ENCODE results near the gene TBC1D22B.
A peak's percentile ranks its signal among the peaks of the same experiment; 100 is the strongest.

The TBC1D22B gene

GRCh38 chr6:37311741-37312473 lies 54.3 kb downstream of the TBC1D22B start:
- Histone ChIP-seq H3K4me3 (ENCODE audit: low read length) (no peak overlapping the region), H3K36me3 (ENCODE audit: control insufficient read depth, insufficient read depth, low read length) (peaks cover 3% of the 10 kb centered on the region), H3K27ac (ENCODE audit: low read length) (no peak overlapping the region), H3K4me1 (ENCODE audit: control insufficient read depth, insufficient read depth, low read length) (no peaks in the 10 kb centered on the region), H3K9me3 (ENCODE audit: control insufficient read depth, insufficient read depth, low read length) (no peaks in the 10 kb centered on the region), H3K27me3 (ENCODE audit: control insufficient read depth, insufficient read depth, low read length) (no peaks in the 10 kb centered on the region)
- no peak for DNase-seq (ENCODE audit: low read depth, low spot score)
- no CpG with 5 or more reads among the region's 2 CpGs for WGBS (ENCODE audit: insufficient coverage, insufficient read length)

- H3K27ac ChIP-seq (ENCODE audit: low read length) = no peak overlapping the region
- no peaks in the 10 kb centered on the region for H3K27me3 ChIP-seq (ENCODE audit: control insufficient read depth, insufficient read depth, low read length)
- H3K4me1 ChIP-seq (ENCODE audit: control insufficient read depth, insufficient read depth, low read length) = no peaks in the 10 kb centered on the region
- no CpG with 5 or more reads among the region's 13 CpGs for WGBS (ENCODE audit: insufficient coverage, insufficient read length)
- H3K36me3 ChIP-seq (ENCODE audit: control insufficient read depth, insufficient read depth, low read length) = peaks cover 6% of the 10 kb centered on the region
- H3K9me3 ChIP-seq (ENCODE audit: control insufficient read depth, insufficient read depth, low read length) = no peaks in the 10 kb centered on the region
- DNase-seq (ENCODE audit: low read depth, low spot score) = no peak
- no peak overlapping the region for H3K4me3 ChIP-seq (ENCODE audit: low read length)
These were observed 56.3 kb downstream of the TBC1D22B start for GRCh38 chr6:37313723-37314486.

GRCh38 chr6:37314487-37315156 lies 57.0 kb downstream of the TBC1D22B start:
- no peak overlapping the region for H3K4me3 ChIP-seq (ENCODE audit: low read length)
- peaks cover 6% of the 10 kb centered on the region for H3K36me3 ChIP-seq (ENCODE audit: control insufficient read depth, insufficient read depth, low read length)
- WGBS (ENCODE audit: insufficient coverage, insufficient read length) = no CpG with 5 or more reads among the region's 6 CpGs
- H3K9me3 ChIP-seq (ENCODE audit: control insufficient read depth, insufficient read depth, low read length) = no peaks in the 10 kb centered on the region
- no peak overlapping the region for H3K27ac ChIP-seq (ENCODE audit: low read length)
- no peaks in the 10 kb centered on the region for H3K4me1 ChIP-seq (ENCODE audit: control insufficient read depth, insufficient read depth, low read length)
- H3K27me3 ChIP-seq (ENCODE audit: control insufficient read depth, insufficient read depth, low read length) = no peaks in the 10 kb centered on the region
- DNase-seq (ENCODE audit: low read depth, low spot score) = peak; percentile 20

- no peaks in the 10 kb centered on the region for H3K4me1 ChIP-seq (ENCODE audit: control insufficient read depth, insufficient read depth, low read length)
- no peaks in the 10 kb centered on the region for H3K27me3 ChIP-seq (ENCODE audit: control insufficient read depth, insufficient read depth, low read length)
- no peaks in the 10 kb centered on the region for H3K9me3 ChIP-seq (ENCODE audit: control insufficient read depth, insufficient read depth, low read length)
- no peak overlapping the region for H3K27ac ChIP-seq (ENCODE audit: low read length)
- H3K4me3 ChIP-seq (ENCODE audit: low read length) = no peak overlapping the region
- peaks cover 6% of the 10 kb centered on the region for H3K36me3 ChIP-seq (ENCODE audit: control insufficient read depth, insufficient read depth, low read length)
- no CpG with 5 or more reads among the region's 7 CpGs for WGBS (ENCODE audit: insufficient coverage, insufficient read length)
- DNase-seq (ENCODE audit: low read depth, low spot score) = no peak
These were observed 57.6 kb downstream of the TBC1D22B start for GRCh38 chr6:37315157-37315515.

GRCh38 chr6:37316071-37316470 lies 58.5 kb downstream of the TBC1D22B start:
- no peaks in the 10 kb centered on the region for H3K27me3 ChIP-seq (ENCODE audit: control insufficient read depth, insufficient read depth, low read length)
- no CpG with 5 or more reads among the region's 7 CpGs for WGBS (ENCODE audit: insufficient coverage, insufficient read length)
- peaks cover 6% of the 10 kb centered on the region for H3K36me3 ChIP-seq (ENCODE audit: control insufficient read depth, insufficient read depth, low read length)
- no peak for DNase-seq (ENCODE audit: low read depth, low spot score)
- no peak overlapping the region for H3K27ac ChIP-seq (ENCODE audit: low read length)
- H3K4me3 ChIP-seq (ENCODE audit: low read length) = no peak overlapping the region
- H3K4me1 ChIP-seq (ENCODE audit: control insufficient read depth, insufficient read depth, low read length) = no peaks in the 10 kb centered on the region
- H3K9me3 ChIP-seq (ENCODE audit: control insufficient read depth, insufficient read depth, low read length) = no peaks in the 10 kb centered on the region

- DNase-seq (ENCODE audit: low read depth, low spot score) = no peak
- Histone ChIP-seq H3K36me3 (ENCODE audit: control insufficient read depth, insufficient read depth, low read length) (peaks cover 6% of the 10 kb centered on the region), H3K27ac (ENCODE audit: low read length) (no peak overlapping the region), H3K9me3 (ENCODE audit: control insufficient read depth, insufficient read depth, low read length) (no peaks in the 10 kb centered on the region), H3K27me3 (ENCODE audit: control insufficient read depth, insufficient read depth, low read length) (no peaks in the 10 kb centered on the region), H3K4me1 (ENCODE audit: control insufficient read depth, insufficient read depth, low read length) (no peaks in the 10 kb centered on the region), H3K4me3 (ENCODE audit: low read length) (no peak overlapping the region)
- WGBS (ENCODE audit: insufficient coverage, insufficient read length) = 100% methylated on average over 1 of the region's 5 CpGs
These were observed 59.9 kb downstream of the TBC1D22B start for GRCh38 chr6:37317312-37318038.

GRCh38 chr6:37319156-37319555 lies 61.6 kb downstream of the TBC1D22B start:
- Histone ChIP-seq H3K27ac (ENCODE audit: low read length) (no peak overlapping the region), H3K36me3 (ENCODE audit: control insufficient read depth, insufficient read depth, low read length) (0 out of 2 replicates have a peak, but pooled peaks cover 2% of the 10 kb centered on the region), H3K4me3 (ENCODE audit: low read length) (no peak overlapping the region), H3K9me3 (ENCODE audit: control insufficient read depth, insufficient read depth, low read length) (no peaks in the 10 kb centered on the region), H3K27me3 (ENCODE audit: control insufficient read depth, insufficient read depth, low read length) (no peaks in the 10 kb centered on the region), H3K4me1 (ENCODE audit: control insufficient read depth, insufficient read depth, low read length) (no peaks in the 10 kb centered on the region)
- no peak for DNase-seq (ENCODE audit: low read depth, low spot score)
- no CpG with 5 or more reads among the region's 3 CpGs for WGBS (ENCODE audit: insufficient coverage, insufficient read length)

- no peak overlapping the region for H3K4me3 ChIP-seq (ENCODE audit: low read length)
- H3K27ac ChIP-seq (ENCODE audit: low read length) = no peak overlapping the region
- 0 out of 2 replicates have a peak, but pooled peaks cover 2% of the 10 kb centered on the region for H3K36me3 ChIP-seq (ENCODE audit: control insufficient read depth, insufficient read depth, low read length)
- no peaks in the 10 kb centered on the region for H3K4me1 ChIP-seq (ENCODE audit: control insufficient read depth, insufficient read depth, low read length)
- no peak for DNase-seq (ENCODE audit: low read depth, low spot score)
- no CpG with 5 or more reads among the region's 4 CpGs for WGBS (ENCODE audit: insufficient coverage, insufficient read length)
- H3K27me3 ChIP-seq (ENCODE audit: control insufficient read depth, insufficient read depth, low read length) = no peaks in the 10 kb centered on the region
- no peaks in the 10 kb centered on the region for H3K9me3 ChIP-seq (ENCODE audit: control insufficient read depth, insufficient read depth, low read length)
These were observed 62.4 kb downstream of the TBC1D22B start for GRCh38 chr6:37319856-37320480.

- H3K36me3 ChIP-seq (ENCODE audit: control insufficient read depth, insufficient read depth, low read length) = 0 out of 2 replicates have a peak, but pooled peaks cover 2% of the 10 kb centered on the region
- no peak overlapping the region for H3K27ac ChIP-seq (ENCODE audit: low read length)
- no peaks in the 10 kb centered on the region for H3K27me3 ChIP-seq (ENCODE audit: control insufficient read depth, insufficient read depth, low read length)
- H3K9me3 ChIP-seq (ENCODE audit: control insufficient read depth, insufficient read depth, low read length) = no peaks in the 10 kb centered on the region
- H3K4me3 ChIP-seq (ENCODE audit: low read length) = no peak overlapping the region
- no CpG with 5 or more reads among the region's 8 CpGs for WGBS (ENCODE audit: insufficient coverage, insufficient read length)
- DNase-seq (ENCODE audit: low read depth, low spot score) = no peak
- H3K4me1 ChIP-seq (ENCODE audit: control insufficient read depth, insufficient read depth, low read length) = no peaks in the 10 kb centered on the region
These were observed 63.1 kb downstream of the TBC1D22B start for GRCh38 chr6:37320646-37321045.

- no peak for DNase-seq (ENCODE audit: low read depth, low spot score)
- H3K9me3 ChIP-seq (ENCODE audit: control insufficient read depth, insufficient read depth, low read length) = no peaks in the 10 kb centered on the region
- 0 out of 2 replicates have a peak, but pooled peaks cover 2% of the 10 kb centered on the region for H3K36me3 ChIP-seq (ENCODE audit: control insufficient read depth, insufficient read depth, low read length)
- H3K4me1 ChIP-seq (ENCODE audit: control insufficient read depth, insufficient read depth, low read length) = no peaks in the 10 kb centered on the region
- H3K27ac ChIP-seq (ENCODE audit: low read length) = no peak overlapping the region
- no peaks in the 10 kb centered on the region for H3K27me3 ChIP-seq (ENCODE audit: control insufficient read depth, insufficient read depth, low read length)
- no peak overlapping the region for H3K4me3 ChIP-seq (ENCODE audit: low read length)
These were observed 63.5 kb downstream of the TBC1D22B start for GRCh38 chr6:37321101-37321500.

Data from iPS DF 6.9 (cell line).